NCI-H187 treated with DMSO at 0.1 percent for 48 hours (cell line): ENCODE results near the gene GABBR2.

Experiments used
- DNase-seq: peaks from one replicate; lab custom pipeline; 2025; lab: John Stamatoyannopoulos, UW

GABBR2 gene

DNA sequence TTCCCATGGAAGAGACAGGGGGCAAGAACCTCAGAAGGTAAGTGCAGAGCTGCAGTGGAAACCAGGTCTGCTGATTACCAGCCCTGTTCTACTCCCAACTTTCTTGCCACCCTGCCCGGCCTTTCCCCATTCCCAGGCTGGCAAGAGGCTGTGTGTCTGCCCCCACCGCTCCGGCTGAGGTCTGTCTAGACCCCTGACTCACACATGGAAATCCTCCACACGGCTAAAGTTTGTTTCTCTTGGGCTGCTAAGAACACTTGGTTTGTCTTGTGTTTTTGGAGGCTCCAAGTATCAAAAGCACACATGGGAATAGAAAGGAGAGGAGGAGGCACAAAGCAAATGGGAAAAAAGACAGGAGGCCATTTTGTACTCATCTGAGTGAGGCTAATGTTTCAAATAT is 168.3 kb downstream of the GABBR2 start:
- DNase-seq = no peak

- DNase-seq = no peak
These were observed 168.8 kb downstream of the GABBR2 start for GRCh38 chr9:98539954-98540353.

- DNase-seq = no peak
These were observed 170.1 kb downstream of the GABBR2 start for GRCh38 chr9:98538626-98539031.

DNA sequence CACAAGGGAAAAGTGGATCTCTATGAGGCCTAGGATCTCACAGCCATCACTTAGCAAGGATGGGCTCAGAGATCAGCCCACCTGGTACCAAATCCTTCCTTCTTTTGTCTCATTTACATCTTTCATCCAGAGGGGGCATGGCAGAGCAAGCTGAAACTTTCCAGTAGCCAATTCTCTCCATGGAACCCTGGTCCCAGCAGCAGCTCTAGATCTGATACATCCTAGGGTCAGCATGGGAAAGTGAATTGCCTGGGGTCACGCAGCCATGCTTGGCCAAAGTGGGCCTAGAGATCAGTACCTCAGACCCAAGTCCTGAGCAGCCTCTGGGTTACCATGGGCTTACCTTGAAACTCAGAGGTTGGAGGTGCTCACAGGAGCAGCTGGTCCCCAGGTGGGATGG is 170.5 kb downstream of the GABBR2 start:
- DNase-seq = no peak

DNA sequence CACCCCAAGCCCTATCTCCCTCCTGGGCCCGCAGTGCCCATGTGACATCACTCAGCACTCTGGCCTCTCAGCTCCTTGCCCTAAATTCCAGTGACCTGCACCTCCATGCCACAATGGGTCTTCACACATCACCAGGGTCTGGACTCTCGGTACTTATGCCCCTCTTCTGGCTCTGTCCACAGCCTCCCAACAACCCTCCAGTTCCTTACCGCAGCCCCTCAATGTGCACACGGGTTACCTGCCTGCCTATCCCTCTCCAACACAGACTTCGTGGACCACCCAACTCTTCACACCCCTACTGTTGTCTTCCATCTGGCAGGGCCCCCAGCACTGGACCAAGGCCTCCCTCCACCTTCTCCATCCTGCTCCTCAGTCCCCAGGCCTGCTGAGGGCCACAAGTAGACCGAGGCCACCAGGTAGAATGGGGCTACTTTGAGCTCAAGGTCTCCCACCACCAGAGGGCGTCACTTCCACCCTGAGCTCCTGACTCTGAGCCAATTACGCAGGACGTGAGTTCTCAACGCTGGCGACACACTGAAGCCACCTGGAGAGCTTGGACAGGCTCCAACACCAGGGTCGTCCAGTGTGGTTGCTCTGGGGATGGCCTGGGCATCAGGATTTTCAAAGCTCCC is 172.1 kb downstream of the GABBR2 start:
- no peak for DNase-seq

- DNase-seq = no peak
These were observed 174.9 kb downstream of the GABBR2 start for GRCh38 chr9:98533866-98534265.

GRCh38 chr9:98533132-98533531 is 175.6 kb downstream of the GABBR2 start:
- DNase-seq = no peak

- no peak for DNase-seq
These were observed 176.2 kb downstream of the GABBR2 start for GRCh38 chr9:98532574-98532973.

GRCh38 chr9:98532147-98532546 is 176.6 kb downstream of the GABBR2 start:
- no peak for DNase-seq

- no peak for DNase-seq
These were observed 177.8 kb downstream of the GABBR2 start for GRCh38 chr9:98530806-98531386.

DNA sequence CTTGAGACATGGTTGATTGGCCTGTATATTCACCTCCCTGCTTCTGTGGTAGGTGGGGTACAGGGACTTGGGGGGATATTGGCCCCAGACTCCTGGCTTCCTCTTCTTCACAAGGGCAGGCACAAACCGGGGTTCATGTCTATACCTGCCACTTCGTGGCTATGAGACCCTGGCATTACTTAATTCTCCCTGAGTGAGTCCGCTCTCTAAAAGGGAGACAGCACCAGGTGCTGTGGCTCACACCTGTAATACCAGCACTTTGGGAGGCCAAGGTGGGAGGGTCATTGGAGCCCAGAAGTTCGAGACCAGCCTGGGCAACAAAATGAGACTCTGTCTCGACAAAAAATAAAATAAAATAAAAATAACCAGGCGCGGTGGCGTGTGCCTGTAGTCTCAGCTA is 178.5 kb downstream of the GABBR2 start:
- no peak for DNase-seq

- no peak for DNase-seq
These were observed 178.9 kb downstream of the GABBR2 start for GRCh38 chr9:98529841-98530240.

DNA sequence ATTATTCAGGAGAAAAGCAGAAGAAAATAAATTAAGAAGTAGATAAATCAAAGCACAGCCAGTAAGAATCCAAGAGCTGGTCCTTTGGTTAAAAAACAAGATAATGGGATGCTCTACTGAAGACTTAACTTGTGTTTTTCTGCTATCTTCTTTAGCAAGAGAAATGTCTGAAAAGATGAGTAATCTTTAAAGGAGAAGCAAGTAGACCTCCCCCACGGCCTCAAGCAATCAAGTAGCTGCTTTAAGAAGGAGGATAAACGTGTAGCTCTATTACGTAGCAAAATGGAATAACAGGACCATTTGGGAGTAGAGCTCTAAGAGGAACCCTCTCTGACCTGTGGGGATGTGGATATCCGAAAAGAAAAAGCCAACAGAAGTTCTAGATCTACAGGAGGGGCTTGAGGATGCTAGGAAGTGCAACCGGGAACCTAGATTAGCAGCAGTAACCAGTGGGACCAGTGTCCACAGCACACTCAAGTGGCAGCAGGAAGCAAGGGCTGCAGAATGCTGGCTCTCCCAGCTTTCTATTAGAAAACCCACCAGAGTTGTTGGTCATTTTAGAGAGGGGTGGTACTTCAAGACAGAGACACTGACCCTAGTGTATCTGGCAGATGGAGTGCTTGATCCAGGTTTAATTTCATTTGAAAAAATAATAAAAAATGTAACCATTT is 185.4 kb downstream of the GABBR2 start:
- no peak for DNase-seq

DNA sequence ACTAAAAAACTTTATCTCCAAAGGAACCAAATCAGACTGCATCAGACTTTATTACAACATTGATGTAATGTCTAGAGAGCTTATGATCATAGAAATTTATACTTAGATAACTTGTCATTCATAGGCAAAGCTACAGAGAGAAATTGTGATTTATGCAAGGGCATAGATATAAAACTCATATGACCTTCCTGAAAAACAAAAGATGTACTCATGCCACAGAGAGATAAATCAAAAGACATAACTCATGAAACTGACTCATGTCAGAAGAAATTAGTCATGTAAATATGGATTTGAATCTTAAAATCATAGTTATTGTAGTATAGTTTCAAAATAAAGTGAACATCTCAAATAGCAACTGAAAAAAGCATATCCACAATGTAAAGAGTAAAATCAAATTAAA is 186.2 kb downstream of the GABBR2 start:
- no peak for DNase-seq

- no peak for DNase-seq
These were observed 187.6 kb downstream of the GABBR2 start for GRCh38 chr9:98521141-98521540.

GRCh38 chr9:98520221-98520960 is 188.3 kb downstream of the GABBR2 start:
- DNase-seq = no peak

- no peak for DNase-seq
These were observed 189.1 kb downstream of the GABBR2 start for GRCh38 chr9:98519641-98520040.

DNA sequence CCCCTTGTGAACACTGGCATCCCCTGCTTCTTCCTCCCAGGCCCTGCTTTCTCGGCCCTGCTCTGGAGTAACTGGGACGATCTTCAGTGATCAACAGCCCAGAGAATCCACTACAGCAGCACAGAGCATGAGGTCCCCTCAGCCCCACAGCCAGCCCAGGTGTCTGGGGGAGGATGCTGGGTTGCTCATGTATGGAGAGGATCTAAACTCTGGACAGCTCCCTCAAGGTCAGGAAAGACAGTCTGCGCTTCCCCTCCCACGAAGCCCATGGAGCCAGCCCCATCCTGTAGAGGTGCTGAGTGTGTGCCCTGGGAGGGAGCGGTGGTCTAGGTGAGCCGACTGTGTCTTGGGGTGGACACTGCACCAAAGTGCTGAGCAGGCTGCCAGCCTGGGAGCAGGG is 190.2 kb downstream of the GABBR2 start:
- no peak for DNase-seq

GRCh38 chr9:98517761-98518160 is 191.0 kb downstream of the GABBR2 start:
- DNase-seq = no peak

- DNase-seq = no peak
These were observed 191.7 kb downstream of the GABBR2 start for GRCh38 chr9:98516897-98517503.

DNA sequence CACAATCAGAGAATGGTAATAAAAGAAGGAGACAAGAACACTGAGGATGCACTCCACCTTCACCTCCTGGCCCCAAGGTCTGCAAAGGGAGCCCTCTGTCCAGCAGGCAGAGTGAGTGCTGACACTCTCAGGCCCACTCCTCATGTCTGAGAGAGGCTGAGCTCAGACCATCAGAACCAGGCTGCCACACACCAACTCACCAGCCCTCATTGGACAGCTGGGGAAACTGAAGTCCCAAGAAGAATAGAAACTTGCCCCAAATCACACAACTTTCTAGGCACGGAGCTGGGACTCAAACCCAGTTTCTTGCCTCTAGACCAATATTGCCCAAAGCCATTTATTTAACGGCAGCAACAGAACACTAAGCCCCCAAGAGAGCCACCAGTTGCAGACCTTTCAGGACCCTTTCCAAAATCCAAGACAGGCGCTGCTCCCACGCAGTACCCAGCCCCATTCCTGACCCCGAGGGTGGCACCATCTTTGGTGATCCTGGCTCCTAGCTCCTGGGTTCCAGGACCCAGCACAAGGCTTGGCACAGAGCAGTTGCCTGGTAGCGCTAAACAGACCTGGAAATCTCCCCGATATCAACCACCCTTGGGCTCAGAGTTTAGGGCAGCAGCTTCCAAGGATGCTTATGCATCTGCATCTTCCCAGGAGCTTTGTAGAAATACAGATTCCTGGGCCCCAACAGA is 192.4 kb downstream of the GABBR2 start:
- no peak for DNase-seq
